GM19397 (cell line): Measurements from ENCODE around the gene PXT1.

Source experiments
- ATAC-seq: cut with Tn5 transposase; IDR thresholded peaks from one replicate; pipeline ENCODE4 v1.9.1; 2021; ENCODE audit warnings: mild to moderate bottlenecking, moderate library complexity; ENCODE audit not compliant: unreplicated experiment

Gene PXT1

GRCh38 chr6:36392621-36393020, 50.0 kb downstream of the PXT1 start:
- ATAC-seq: no peak

- ATAC-seq: no peak
These were observed 53.3 kb downstream of the PXT1 start for GRCh38 chr6:36389353-36389752.

- ATAC-seq: no peak
These were observed 55.0 kb downstream of the PXT1 start, which contains the start of gene ETV7 for GRCh38 chr6:36387440-36388303. ETV7 (minus strand) TSS chr6:36387669; CDS start chr6:36387541, 128 bp downstream.

GRCh38 chr6:36386495-36387439, 55.9 kb downstream of the PXT1 start:
- ATAC-seq: no peak

GRCh38 chr6:36384095-36384494, 58.6 kb downstream of the PXT1 start:
- no peak for ATAC-seq

GRCh38 chr6:36383606-36384005, 59.0 kb downstream of the PXT1 start:
- no peak for ATAC-seq

- no peak for ATAC-seq
These were observed 59.7 kb downstream of the PXT1 start for GRCh38 chr6:36382976-36383375.

- no peak for ATAC-seq
These were observed 60.9 kb downstream of the PXT1 start for GRCh38 chr6:36381502-36382389.

- no peak for ATAC-seq
These were observed 62.5 kb downstream of the PXT1 start for GRCh38 chr6:36380166-36380565.

- no peak for ATAC-seq
These were observed 63.7 kb downstream of the PXT1 start for GRCh38 chr6:36378936-36379335.

- no peak for ATAC-seq
These were observed 64.3 kb downstream of the PXT1 start for GRCh38 chr6:36378243-36378920.

GRCh38 chr6:36377594-36377993, 65.1 kb downstream of the PXT1 start:
- no peak for ATAC-seq

- ATAC-seq: no peak
These were observed 65.9 kb downstream of the PXT1 start for GRCh38 chr6:36376742-36377141.

GRCh38 chr6:36376183-36376582, 66.5 kb downstream of the PXT1 start:
- ATAC-seq: no peak

- no peak for ATAC-seq
These were observed 67.0 kb downstream of the PXT1 start for GRCh38 chr6:36375644-36376155.

- ATAC-seq: no peak
These were observed 67.7 kb downstream of the PXT1 start for GRCh38 chr6:36374972-36375371.

GRCh38 chr6:36374194-36374593, 68.5 kb downstream of the PXT1 start:
- ATAC-seq: no peak

GRCh38 chr6:36373368-36374019, 69.2 kb downstream of the PXT1 start:
- no peak for ATAC-seq

GRCh38 chr6:36372088-36372487, 70.6 kb downstream of the PXT1 start:
- ATAC-seq: no peak
